IMR-90 (cell line): ENCODE results near the gene OTUD4. TPM values are rescaled to one million over a fixed set of nuclear protein-coding genes. Genes with fewer than 3 reads are reported as not detected.

Experiments
- ATAC-seq: fragments of 200-7000 bp; cut with Tn5 transposase; 2 replicates; pipeline ENCODE4 v1.9.1; 2020; ENCODE audit warnings: low read depth, mild to moderate bottlenecking, moderate library complexity
- BruUV-seq: library from RNA; stranded (reverse); fragments of 400-500 nt; replicated peaks from 2 replicates; lab custom pipeline; 2021; lab: Mats Ljungman, UMichigan
- CTCF ChIA-PET: fragments of 300-600 bp; formaldehyde crosslinking; extraction: SDS; loops from one replicate; lab custom pipeline; 2021; ENCODE audit warnings: antibody characterized with exemption; lab: Yijun Ruan, JAX
- POLR2A ChIA-PET: fragments of 300-600 bp; sonication (Branson Sonifier 250); formaldehyde crosslinking; loops from one replicate; lab custom pipeline; 2022; ENCODE audit warnings: antibody characterized with exemption; ENCODE audit not compliant: unreplicated experiment; lab: Charles Lee
- DNase-seq: peaks from one replicate; pipeline ENCODE4 v3.0.0; 2013
- H2AFZ ChIP-seq: replicated peaks from 2 replicates; pipeline ENCODE3; 2013; ENCODE audit warnings: low read length, mild to moderate bottlenecking; ENCODE audit not compliant: poor library complexity
- H2AK5ac ChIP-seq: 2 replicates; pipeline ENCODE4 v1.6.1; 2013; ENCODE audit warnings: low read depth, low read length, inconsistent platforms
- H2AK9ac ChIP-seq: replicated peaks from 2 replicates; pipeline ENCODE3; 2013; ENCODE audit warnings: mild to moderate bottlenecking, low read depth, low read length, moderate library complexity; ENCODE audit not compliant: poor library complexity
- H2BK120ac ChIP-seq: 2 replicates; pipeline ENCODE4 v1.6.1; 2013; ENCODE audit warnings: low read depth, low read length, inconsistent platforms
- H2BK15ac ChIP-seq: 3 replicates; pipeline ENCODE4 v1.6.1; 2013; ENCODE audit warnings: low read depth, low read length, inconsistent platforms
- H2BK20ac ChIP-seq: 2 replicates; pipeline ENCODE4 v1.6.1; 2013; ENCODE audit warnings: low read depth, mild to moderate bottlenecking, inconsistent platforms, low read length, moderate library complexity
- H2BK5ac ChIP-seq: 2 replicates; pipeline ENCODE4 v1.6.1; 2013; ENCODE audit warnings: mild to moderate bottlenecking, low read depth, low read length, inconsistent platforms; ENCODE audit not compliant: poor library complexity, severe bottlenecking
- H3K14ac ChIP-seq: replicated peaks from 2 replicates; pipeline ENCODE4 v1.6.1; 2013; ENCODE audit warnings: low read depth, low read length, inconsistent platforms
- H3K18ac ChIP-seq: 2 replicates; pipeline ENCODE4 v1.6.1; 2013; ENCODE audit warnings: low read depth, low read length, control low read depth
- H3K23ac ChIP-seq: 2 replicates; pipeline ENCODE4 v1.6.1; 2013; ENCODE audit warnings: low read depth, low read length, inconsistent platforms
- H3K27ac ChIP-seq: 2 replicates; pipeline ENCODE4 v1.5.1; 2013; ENCODE audit warnings: mild to moderate bottlenecking, control low read depth, low read length; ENCODE audit not compliant: insufficient read depth
- H3K27me3 ChIP-seq: 2 replicates; pipeline ENCODE4 v1.6.1; 2013; ENCODE audit warnings: low read length; ENCODE audit not compliant: control insufficient read depth, insufficient read depth
- H3K36me3 ChIP-seq: 2 replicates; pipeline ENCODE4 v1.6.1; 2013; ENCODE audit warnings: low read length, mixed read lengths; ENCODE audit not compliant: control insufficient read depth, insufficient read depth
- H3K4ac ChIP-seq: 2 replicates; pipeline ENCODE4 v1.6.1; 2013; ENCODE audit warnings: low read depth, low read length, inconsistent platforms
- H3K4me1 ChIP-seq: 2 replicates; pipeline ENCODE4 v1.6.1; 2013; ENCODE audit warnings: low read length, mixed read lengths; ENCODE audit not compliant: control insufficient read depth, insufficient read depth
- H3K4me2 ChIP-seq: 2 replicates; pipeline ENCODE4 v1.6.1; 2013; ENCODE audit warnings: low read depth, mild to moderate bottlenecking, control low read depth, low read length, moderate library complexity
- H3K4me3 ChIP-seq: 2 replicates; pipeline ENCODE4 v1.5.1; 2013; ENCODE audit warnings: low read depth, mild to moderate bottlenecking, control low read depth, low read length, moderate library complexity; ENCODE audit not compliant: insufficient read depth
- H3K56ac ChIP-seq: 2 replicates; pipeline ENCODE4 v1.6.1; 2013; ENCODE audit warnings: low read length, inconsistent platforms; ENCODE audit not compliant: insufficient read depth; ENCODE audit errors: extremely low read depth
- H3K79me1 ChIP-seq, 2 experiments: 2 replicates each; pipeline ENCODE4 v1.6.1; 2013; ENCODE audit warnings: low read length in 2 of 2, inconsistent platforms in 1 of 2, low read depth in 1 of 2
- H3K9ac ChIP-seq: 2 replicates; pipeline ENCODE4 v1.6.1; 2013; ENCODE audit warnings: low read depth, low read length, control low read depth
- H3K9me1 ChIP-seq: 2 replicates; pipeline ENCODE4 v1.6.1; 2013; ENCODE audit warnings: low read length, inconsistent platforms; ENCODE audit not compliant: insufficient read depth
- H3K9me3 ChIP-seq: 2 replicates; pipeline ENCODE4 v1.6.1; 2013; ENCODE audit warnings: low read length; ENCODE audit not compliant: control insufficient read depth, insufficient read depth
- H4K20me1 ChIP-seq: 2 replicates; pipeline ENCODE4 v1.6.1; 2013; ENCODE audit warnings: low read length, inconsistent platforms; ENCODE audit not compliant: insufficient read depth
- H4K5ac ChIP-seq: 2 replicates; pipeline ENCODE4 v1.6.1; 2013; ENCODE audit warnings: mild to moderate bottlenecking, low read depth, low read length, control low read depth
- H4K8ac ChIP-seq, 2 experiments: 2 replicates each; pipeline ENCODE4 v1.6.1; 2013; ENCODE audit warnings: low read depth in 2 of 2, low read length in 2 of 2, control low read depth in 1 of 2, inconsistent platforms in 1 of 2
- H4K91ac ChIP-seq: 2 replicates; pipeline ENCODE4 v1.6.1; 2013; ENCODE audit warnings: low read depth, low read length, inconsistent platforms; ENCODE audit not compliant: insufficient read depth
- CEBPB ChIP-seq: IDR thresholded peaks from 2 replicates; pipeline ENCODE4 v1.6.1; 2012; ENCODE audit warnings: low read depth, low read length, improper control_type of control experiment
- CHD1 ChIP-seq: IDR thresholded peaks from 2 replicates; pipeline ENCODE4 v1.6.1; 2012; ENCODE audit warnings: low read depth, low read length, improper control_type of control experiment
- FOS ChIP-seq: fragments of 150-350 bp; IDR thresholded peaks from 2 replicates; pipeline ENCODE4 v1.6.1; 2016; ENCODE audit warnings: low read depth, low read length
- MAZ ChIP-seq: IDR thresholded peaks from 2 replicates; pipeline ENCODE4 v1.6.1; 2012; ENCODE audit warnings: low read depth, mild to moderate bottlenecking, low read length, improper control_type of control experiment, moderate library complexity, borderline replicate concordance
- MXI1 ChIP-seq: IDR thresholded peaks from 2 replicates; pipeline ENCODE4 v1.6.1; 2012; ENCODE audit warnings: low read depth, mild to moderate bottlenecking, low read length, moderate library complexity, borderline replicate concordance
- POLR2A ChIP-seq: IDR thresholded peaks from 2 replicates; pipeline ENCODE4 v1.6.1; 2012; ENCODE audit warnings: mild to moderate bottlenecking, low read depth, low read length
- SMC3 ChIP-seq: fragments of 150-350 bp; IDR thresholded peaks from 2 replicates; pipeline ENCODE4 v1.6.1; 2016; ENCODE audit warnings: low read depth, mild to moderate bottlenecking, antibody characterized with exemption, low read length, moderate library complexity
- WGBS, 2 experiments: methylation state at CpG; one replicate each; pipeline versions ENCODE4 v1.1.5 to v1.1.7; 2013; ENCODE audit warnings: missing lambda C conversion rate in 2 of 2; ENCODE audit not compliant: insufficient read length in 1 of 2; ENCODE audit errors: extremely low coverage in 2 of 2; 5-methylcytosine and 5-hydroxymethylcytosine counted together
- dilution Hi-C: fragments of 300-500 bp; cut with HindIII; formaldehyde crosslinking; loops from one replicate; pipeline ENCODE4 v1.14.3; 2018; ENCODE audit warnings: low sequenced_read_pairs; ENCODE audit not compliant: unreplicated experiment
- in situ Hi-C: fragments of 300-500 bp; cut with MboI; formaldehyde crosslinking; loops from 3 replicates; pipeline ENCODE4 v1.14.3; 2019; ENCODE audit warnings: low sequenced_read_pairs, inconsistent platforms, mixed read lengths
- intact Hi-C: fragments of 100-400 bp; cut with micrococcal nuclease; formaldehyde crosslinking; loops from 2 replicates; pipeline ENCODE4 v1.10.0; 2022
- polyA plus RNA-seq, 3 experiments: library from polyadenylated mRNA; depleted of rRNA; stranded (reverse); fragments of >200 nt; gene quantifications; 2 replicates each; pipeline ENCODE4 v1.2.3, GENCODE V29; 2012; ENCODE audit warnings: low replicate concordance in 1 of 3
- total RNA-seq: library from RNA; depleted of rRNA; stranded (reverse); fragments of >200 nt; gene quantifications from 2 replicates; pipeline ENCODE4 v1.2.3, GENCODE V29; 2012
- TF ChIP-seq, protein P1 (sequence below): fragments of 150-350 bp; IDR thresholded peaks from 2 replicates; pipeline ENCODE4 v1.6.1; 2017; ENCODE audit warnings: mild to moderate bottlenecking, antibody characterized with exemption, low read length, low read depth
- TF ChIP-seq, protein P2 (sequence below): fragments of 150-350 bp; IDR thresholded peaks from 2 replicates; pipeline ENCODE4 v1.6.1; 2016; ENCODE audit warnings: low read depth, mild to moderate bottlenecking, low read length, moderate library complexity, borderline replicate concordance

Gene OTUD4
- total and polyA plus RNA-seq, 2 of the 4 experiments (the other 2 are of a cell fraction) = 11.0 to 12.4 TPM

DNA sequence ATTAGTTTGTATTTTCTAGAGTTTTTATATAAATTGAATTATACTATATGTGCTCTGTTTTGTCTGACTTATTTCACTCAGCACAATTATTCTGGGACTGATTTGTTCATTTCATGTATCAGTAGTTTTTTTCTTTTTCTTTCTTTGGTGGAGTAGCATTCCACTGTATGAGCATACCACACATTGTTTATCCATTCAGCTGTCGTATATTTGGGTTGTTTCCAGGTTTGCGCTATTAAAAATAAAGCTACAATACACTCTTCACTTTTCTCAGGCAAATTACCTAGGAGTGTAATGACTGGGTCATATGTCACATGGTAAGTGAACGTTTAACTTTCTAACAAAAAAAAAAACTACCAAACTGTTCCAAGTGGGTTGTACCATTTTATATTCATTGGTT lies 9.6 kb upstream of the OTUD4 start:
- H2BK20ac ChIP-seq = no peak overlapping the region
- CTCF ChIA-PET = no interaction called here

More for the DNA sequence above, 9.6 kb upstream of the OTUD4 start:
- Histone ChIP-seq H4K8ac (no peak overlapping the region), H2BK5ac (no peak overlapping the region), H3K9me3 (no peaks in the 10 kb centered on the region), H3K27me3 (peaks cover 2% of the 10 kb centered on the region; the same call in 1 of the 2 replicates), H4K91ac (no peak overlapping the region), H3K27ac (no peak overlapping the region), H3K36me3 (no peaks in the 10 kb centered on the region), H3K56ac (no peak overlapping the region), H3K18ac (no peak overlapping the region), H3K4ac (no peak overlapping the region), H2AK5ac (no peak overlapping the region), H3K79me1 (no peaks in the 10 kb centered on the region), H4K5ac (no peak overlapping the region), H2BK15ac (no peak overlapping the region), H4K20me1 (no peaks in the 10 kb centered on the region), H2AK9ac (no peak overlapping the region), H3K9me1 (no peaks in the 10 kb centered on the region), H2BK120ac (no peak overlapping the region), H3K14ac (no peak overlapping the region), H3K9ac (no peak overlapping the region), H2AFZ (no peak overlapping the region), H3K4me2 (no peak overlapping the region), H3K4me1 (no peaks in the 10 kb centered on the region), H3K23ac (no peak overlapping the region), H3K4me3 (no peak overlapping the region)
- TF ChIP-seq POLR2A = no peak
- TF ChIP-seq CHD1 = no peak
- TF ChIP-seq MXI1 = no peak
- TF ChIP-seq SMC3 = no peak
- TF ChIP-seq, protein P1, sequence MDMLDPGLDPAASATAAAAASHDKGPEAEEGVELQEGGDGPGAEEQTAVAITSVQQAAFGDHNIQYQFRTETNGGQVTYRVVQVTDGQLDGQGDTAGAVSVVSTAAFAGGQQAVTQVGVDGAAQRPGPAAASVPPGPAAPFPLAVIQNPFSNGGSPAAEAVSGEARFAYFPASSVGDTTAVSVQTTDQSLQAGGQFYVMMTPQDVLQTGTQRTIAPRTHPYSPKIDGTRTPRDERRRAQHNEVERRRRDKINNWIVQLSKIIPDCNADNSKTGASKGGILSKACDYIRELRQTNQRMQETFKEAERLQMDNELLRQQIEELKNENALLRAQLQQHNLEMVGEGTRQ = no peak
- TF ChIP-seq CEBPB = no peak
- TF ChIP-seq, protein P2, sequence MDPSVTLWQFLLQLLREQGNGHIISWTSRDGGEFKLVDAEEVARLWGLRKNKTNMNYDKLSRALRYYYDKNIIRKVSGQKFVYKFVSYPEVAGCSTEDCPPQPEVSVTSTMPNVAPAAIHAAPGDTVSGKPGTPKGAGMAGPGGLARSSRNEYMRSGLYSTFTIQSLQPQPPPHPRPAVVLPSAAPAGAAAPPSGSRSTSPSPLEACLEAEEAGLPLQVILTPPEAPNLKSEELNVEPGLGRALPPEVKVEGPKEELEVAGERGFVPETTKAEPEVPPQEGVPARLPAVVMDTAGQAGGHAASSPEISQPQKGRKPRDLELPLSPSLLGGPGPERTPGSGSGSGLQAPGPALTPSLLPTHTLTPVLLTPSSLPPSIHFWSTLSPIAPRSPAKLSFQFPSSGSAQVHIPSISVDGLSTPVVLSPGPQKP = no peak
- no peak for TF ChIP-seq FOS
- no peak for TF ChIP-seq MAZ
- no CpG with 5 or more reads among the region's 3 CpGs for WGBS, 2 experiments
- no TSS peak for BruUV-seq
- in situ Hi-C loops (no loop called here), intact Hi-C loops (no loop called here), dilution Hi-C loops (no loop called here)
- POLR2A ChIA-PET = no interaction called here
- DNase-seq (peak; percentile 39), ATAC-seq (peak; percentile 42)
